HepG2 (cell line): Measurements from ENCODE around the gene ZKSCAN4. TPM values are rescaled to one million over a fixed set of nuclear protein-coding genes. Genes with fewer than 3 reads are reported as not detected.
A peak's percentile ranks its signal among the peaks of the same experiment; 100 is the strongest.

Experiments
- CCDC6 ChIP-seq: sonication (generic); formaldehyde crosslinking; IDR thresholded peaks from 2 replicates; pipeline ENCODE4 v1.8.1; 2022; ENCODE audit warnings: mild to moderate bottlenecking, missing genetic modification reagents, moderate library complexity
- ETV5 ChIP-seq: IDR thresholded peaks from 2 replicates; pipeline ENCODE4 v1.6.1; 2018; ENCODE audit warnings: missing biosample characterization, missing genetic modification reagents, inconsistent platforms, borderline replicate concordance
- GMEB2 ChIP-seq: IDR thresholded peaks from 2 replicates; pipeline ENCODE4 v1.6.1; 2016; ENCODE audit warnings: missing biosample characterization, missing genetic modification reagents, low read depth
- ISL2 ChIP-seq: sonication (generic); formaldehyde crosslinking; IDR thresholded peaks from 2 replicates; pipeline ENCODE4 v1.5.0; 2020; ENCODE audit warnings: missing genetic modification reagents
- PRDM4 ChIP-seq: sonication (generic); formaldehyde crosslinking; IDR thresholded peaks from 2 replicates; pipeline ENCODE4 v1.9.0; 2021; ENCODE audit warnings: missing genetic modification reagents, borderline replicate concordance
- RXRB ChIP-seq: IDR thresholded peaks from 2 replicates; pipeline ENCODE4 v1.6.1; 2016; ENCODE audit warnings: borderline replicate concordance, missing genetic modification reagents, missing compliant biosample characterization
- SP4 ChIP-seq: sonication (generic); formaldehyde crosslinking; IDR thresholded peaks from 2 replicates; pipeline ENCODE4 v1.8.1; 2023; ENCODE audit warnings: mild to moderate bottlenecking, missing genetic modification reagents
- THAP9 ChIP-seq: sonication (generic); formaldehyde crosslinking; IDR thresholded peaks from 2 replicates; pipeline ENCODE4; 2020; ENCODE audit warnings: missing genetic modification reagents, mild to moderate bottlenecking, borderline replicate concordance
- TSC22D2 ChIP-seq: sonication (generic); formaldehyde crosslinking; IDR thresholded peaks from 2 replicates; pipeline ENCODE4 v1.5.1; 2020; ENCODE audit warnings: missing genetic modification reagents, mild to moderate bottlenecking, borderline replicate concordance
- ZFP1 ChIP-seq: IDR thresholded peaks from 2 replicates; pipeline ENCODE4 v1.6.1; 2016
- ZFY ChIP-seq: sonication (generic); formaldehyde crosslinking; IDR thresholded peaks from 2 replicates; pipeline ENCODE4 v1.4.0; 2020; ENCODE audit warnings: missing genetic modification reagents
- ZNF121 ChIP-seq: sonication (generic); formaldehyde crosslinking; IDR thresholded peaks from 2 replicates; pipeline ENCODE4 v1.5.0; 2020; ENCODE audit warnings: mild to moderate bottlenecking, missing genetic modification reagents
- ZNF251 ChIP-seq: sonication (generic); formaldehyde crosslinking; IDR thresholded peaks from 2 replicates; pipeline ENCODE4 v1.9.0; 2021; ENCODE audit warnings: mild to moderate bottlenecking, missing genetic modification reagents
- ZNF280B ChIP-seq: sonication (generic); formaldehyde crosslinking; IDR thresholded peaks from 2 replicates; pipeline ENCODE4 v1.5.0; 2020; ENCODE audit warnings: missing genetic modification reagents, mild to moderate bottlenecking, borderline replicate concordance
- ZNF280D ChIP-seq: sonication (generic); formaldehyde crosslinking; IDR thresholded peaks from 2 replicates; pipeline ENCODE4 v1.5.1; 2020; ENCODE audit warnings: mild to moderate bottlenecking, missing genetic modification reagents
- ZNF772 ChIP-seq: sonication (generic); formaldehyde crosslinking; IDR thresholded peaks from 2 replicates; pipeline ENCODE4 v1.5.0; 2020; ENCODE audit warnings: mild to moderate bottlenecking, missing genetic modification reagents
- polyA plus RNA-seq, 8 experiments: library from polyadenylated mRNA; depleted of rRNA in 3 of 8; stranded (reverse) in 7 of 8; unstranded in 1 of 8; fragments of >200 nt; fragmentation: Illumina TruSeq in 4 of 8; extraction: Trizol in 4 of 8; gene quantifications; 2 replicates each; pipeline versions ENCODE4 v1.2.1 to v1.2.3, GENCODE V29; 2011 to 2016; ENCODE audit warnings: low read depth in 4 of 8, missing spikeins in 1 of 8, mixed read lengths in 1 of 8; ENCODE audit not compliant: insufficient read depth in 1 of 8
- total RNA-seq, 5 experiments: library from RNA; depleted of rRNA; stranded (reverse); fragments of >200 nt; fragmentation: Illumina TruSeq; extraction: Trizol; gene quantifications; 2 replicates each; pipeline ENCODE4 v1.2.3, GENCODE V29; 2016; ENCODE audit warnings: low read depth in 1 of 5

The ZKSCAN4 gene
- total and polyA plus RNA-seq, 2 of the 13 experiments (the other 11 are each of a cell fraction or from before 2014, with no cell fraction given) = 2.9 to 7.8 TPM

- TF ChIP-seq GMEB2 (CRISPR knock-in tag) = no peak
- TF ChIP-seq CCDC6 (CRISPR knock-in tag) = peak; percentile 66; the same call in 1 of the 2 replicates
- no peak; the same call in 1 of the 2 replicates for TF ChIP-seq ZNF121 (CRISPR knock-in tag)
- 0 out of 2 replicates have a peak, but pooled peaks have one; percentile 59 for TF ChIP-seq ZNF280D
- peak; percentile 70; the same call in 1 of the 2 replicates for TF ChIP-seq PRDM4
- peak; percentile 77; the same call in 1 of the 2 replicates for TF ChIP-seq ZNF280B
- TF ChIP-seq ZFY (CRISPR knock-in tag) = peak; percentile 65
- TF ChIP-seq ZNF251 (CRISPR knock-in tag) = no peak
- peak; percentile 50; the same call in 1 of the 2 replicates for TF ChIP-seq TSC22D2 (CRISPR knock-in tag)
- peak; percentile 58; the same call in 1 of the 2 replicates for TF ChIP-seq THAP9 (CRISPR knock-in tag)
- peak; percentile 68 for TF ChIP-seq RXRB (CRISPR knock-in tag)
- no peak; the same call in 1 of the 2 replicates for TF ChIP-seq ETV5
- TF ChIP-seq ZNF772 (CRISPR knock-in tag) = peak; percentile 88
- peak; percentile 78 for TF ChIP-seq ISL2 (CRISPR knock-in tag)
- TF ChIP-seq SP4 (CRISPR knock-in tag) = peak; percentile 72
- peak; percentile 40; the same call in 1 of the 2 replicates for TF ChIP-seq ZFP1 (CRISPR knock-in tag)
Observed at GRCh38 chr6:28281288-28282064, 29.4 kb upstream of the ZKSCAN4 start, which contains the start of gene PGBD1 (continued).
